Measurements from ENCODE around the gene FSIP1. TPM values are rescaled to one million over a fixed set of nuclear protein-coding genes. Genes with fewer than 3 reads are reported as not detected.

FSIP1 gene
- total RNA-seq, 2 donors from 2014 or later = 0.14 to 0.21 TPM

DNA sequence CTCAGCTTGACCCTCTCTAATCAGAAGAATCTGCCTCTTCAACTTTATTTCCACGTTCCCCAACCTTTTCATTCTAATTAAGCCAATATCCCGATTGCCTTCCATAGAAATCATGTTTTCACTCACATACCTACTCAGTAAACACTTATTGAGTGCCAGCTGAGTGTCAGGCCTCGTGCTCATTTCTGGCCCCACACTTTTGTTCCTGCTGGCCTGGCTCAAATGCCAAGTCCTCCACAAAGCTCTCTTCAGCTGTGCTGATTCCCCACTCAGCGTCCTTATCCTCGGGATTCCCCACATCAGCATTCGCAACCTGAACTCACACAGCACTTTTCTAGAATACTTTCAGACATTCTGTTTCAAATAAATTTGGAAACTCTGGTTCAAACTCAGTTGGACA lies 132.9 kb downstream of the FSIP1 start:
- TF ChIP-seq, protein P1, sequence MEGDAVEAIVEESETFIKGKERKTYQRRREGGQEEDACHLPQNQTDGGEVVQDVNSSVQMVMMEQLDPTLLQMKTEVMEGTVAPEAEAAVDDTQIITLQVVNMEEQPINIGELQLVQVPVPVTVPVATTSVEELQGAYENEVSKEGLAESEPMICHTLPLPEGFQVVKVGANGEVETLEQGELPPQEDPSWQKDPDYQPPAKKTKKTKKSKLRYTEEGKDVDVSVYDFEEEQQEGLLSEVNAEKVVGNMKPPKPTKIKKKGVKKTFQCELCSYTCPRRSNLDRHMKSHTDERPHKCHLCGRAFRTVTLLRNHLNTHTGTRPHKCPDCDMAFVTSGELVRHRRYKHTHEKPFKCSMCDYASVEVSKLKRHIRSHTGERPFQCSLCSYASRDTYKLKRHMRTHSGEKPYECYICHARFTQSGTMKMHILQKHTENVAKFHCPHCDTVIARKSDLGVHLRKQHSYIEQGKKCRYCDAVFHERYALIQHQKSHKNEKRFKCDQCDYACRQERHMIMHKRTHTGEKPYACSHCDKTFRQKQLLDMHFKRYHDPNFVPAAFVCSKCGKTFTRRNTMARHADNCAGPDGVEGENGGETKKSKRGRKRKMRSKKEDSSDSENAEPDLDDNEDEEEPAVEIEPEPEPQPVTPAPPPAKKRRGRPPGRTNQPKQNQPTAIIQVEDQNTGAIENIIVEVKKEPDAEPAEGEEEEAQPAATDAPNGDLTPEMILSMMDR (IDR thresholded peaks at IDR 0.05) = no peak
- no peaks in the 10 kb centered on the region for H3K36me3 ChIP-seq
- H3K9me3 ChIP-seq = no peaks in the 10 kb centered on the region
- ATAC-seq (ENCODE audit: insufficient number of reproducible peaks, low FRiP score, low read depth) = no peak
- H3K4me3 ChIP-seq = no peak overlapping the region
- no peak for DNase-seq (ENCODE audit: low spot score)
- H3K4me1 ChIP-seq (ENCODE audit: control insufficient read depth in 1 of 2, low read depth in 2 of 2) = no peaks in the 10 kb centered on the region
- no peaks in the 10 kb centered on the region for H3K27me3 ChIP-seq (replicated peaks; ENCODE audit: insufficient read depth)
- no peak overlapping the region for H3K27ac ChIP-seq

DNA sequence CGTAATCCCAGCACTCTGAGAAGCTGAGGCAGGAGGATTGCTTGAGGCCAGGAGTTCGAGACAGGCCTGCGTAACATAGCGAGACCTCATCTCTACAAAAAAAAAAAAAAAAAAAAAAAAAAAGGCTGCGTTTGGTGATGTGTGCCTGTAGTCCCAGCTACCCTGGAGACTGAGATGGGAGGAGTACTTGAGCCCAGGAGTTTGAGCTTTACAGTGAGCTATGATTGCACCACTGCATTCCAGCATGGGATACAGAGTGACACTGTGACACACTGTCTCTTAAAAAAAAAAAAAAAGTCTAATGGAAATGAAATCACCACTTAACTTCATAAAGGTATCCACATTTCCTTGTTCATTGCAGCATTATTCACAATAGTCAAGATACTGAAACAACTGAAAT lies 136.2 kb downstream of the FSIP1 start:
- no peak for DNase-seq (ENCODE audit: low spot score)
- no peak for ATAC-seq (ENCODE audit: insufficient number of reproducible peaks, low FRiP score, low read depth)
- no peak overlapping the region for H3K27ac ChIP-seq
- H3K4me3 ChIP-seq = no peak overlapping the region
- H3K27me3 ChIP-seq (replicated peaks; ENCODE audit: insufficient read depth) = no peaks in the 10 kb centered on the region
- TF ChIP-seq, protein P1 (IDR thresholded peaks at IDR 0.05) = no peak
- H3K4me1 ChIP-seq (ENCODE audit: control insufficient read depth in 1 of 2, low read depth in 2 of 2) = peaks cover 5 to 13% of the 10 kb centered on the region in 2 donors
- no peaks in the 10 kb centered on the region for H3K9me3 ChIP-seq
- H3K36me3 ChIP-seq = no peaks in the 10 kb centered on the region

DNA sequence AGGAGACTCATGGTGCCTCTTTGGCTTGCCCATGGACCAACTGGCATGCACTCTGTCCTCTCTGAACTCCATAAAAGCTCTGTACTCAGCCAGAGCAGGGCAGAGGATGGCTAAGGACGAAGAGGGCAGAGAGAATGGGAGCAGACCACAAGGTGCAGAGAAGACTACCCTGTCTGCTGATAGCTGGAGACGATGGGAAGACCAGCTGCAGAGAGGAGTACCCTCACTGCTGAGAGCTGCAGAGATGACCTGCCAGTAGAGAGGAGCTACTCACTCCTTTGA lies 136.7 kb downstream of the FSIP1 start:
- Histone ChIP-seq H3K36me3 (no peaks in the 10 kb centered on the region), H3K27ac (no peak overlapping the region), H3K9me3 (no peaks in the 10 kb centered on the region), H3K4me1 (ENCODE audit: control insufficient read depth in 1 of 2, low read depth in 2 of 2) (peaks cover 7 to 13% of the 10 kb centered on the region in 2 donors), H3K4me3 (no peak overlapping the region), H3K27me3 (replicated peaks; ENCODE audit: insufficient read depth) (no peaks in the 10 kb centered on the region)
- no peak for ATAC-seq (ENCODE audit: insufficient number of reproducible peaks, low FRiP score, low read depth)
- TF ChIP-seq, protein P1 (IDR thresholded peaks at IDR 0.05) = no peak
- DNase-seq (ENCODE audit: low spot score) = no peak

DNA sequence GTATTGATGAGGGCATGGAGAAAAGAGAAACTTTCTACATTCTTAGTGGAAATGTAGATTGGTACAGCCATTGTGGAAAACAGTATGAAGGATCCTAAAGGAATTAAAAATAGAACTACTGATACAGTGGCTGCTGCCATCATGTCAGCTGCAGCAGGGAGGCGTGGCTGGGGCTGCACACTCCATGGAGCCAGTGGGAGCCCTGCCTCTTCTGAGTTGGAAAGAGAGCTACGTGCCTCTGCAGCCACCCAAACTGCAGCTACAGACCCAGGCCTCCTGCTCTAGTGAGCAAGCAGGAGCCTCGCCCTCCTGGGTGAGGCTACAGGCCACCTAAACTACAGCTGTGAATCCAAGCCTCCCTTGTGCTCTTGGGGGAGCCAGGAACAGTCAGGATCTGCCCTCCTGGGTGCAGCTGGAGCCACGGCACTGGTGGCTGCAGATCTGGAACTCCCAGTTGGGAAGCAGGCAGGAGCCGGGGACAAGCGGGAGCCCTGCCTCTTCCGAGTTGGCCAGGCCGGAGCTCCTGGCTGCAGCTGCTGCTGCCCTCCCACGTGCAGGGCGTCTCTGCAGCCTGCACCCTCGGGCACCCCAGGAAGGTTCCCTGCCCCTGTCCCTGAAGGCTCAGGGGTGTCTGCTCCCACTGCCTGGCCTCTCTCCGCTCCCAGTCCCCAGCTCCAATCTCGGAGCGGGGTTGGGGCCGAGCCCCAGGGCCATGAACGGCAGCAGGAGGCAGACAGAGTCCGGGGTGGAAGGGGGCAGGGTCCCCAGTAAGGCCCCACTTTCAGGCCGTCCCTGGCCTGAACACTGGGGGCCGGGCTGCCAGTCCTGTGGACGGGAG lies 137.3 kb downstream of the FSIP1 start:
- Histone ChIP-seq H3K4me3 (no peak overlapping the region), H3K36me3 (no peaks in the 10 kb centered on the region), H3K27ac (no peak overlapping the region), H3K4me1 (ENCODE audit: control insufficient read depth in 1 of 2, low read depth in 2 of 2) (peaks cover 7 to 13% of the 10 kb centered on the region in 2 donors), H3K9me3 (no peaks in the 10 kb centered on the region), H3K27me3 (replicated peaks; ENCODE audit: insufficient read depth) (no peaks in the 10 kb centered on the region)
- no peak for ATAC-seq (ENCODE audit: insufficient number of reproducible peaks, low FRiP score, low read depth)
- no peak for DNase-seq (ENCODE audit: low spot score)
- TF ChIP-seq, protein P1 (IDR thresholded peaks at IDR 0.05) = no peak

DNA sequence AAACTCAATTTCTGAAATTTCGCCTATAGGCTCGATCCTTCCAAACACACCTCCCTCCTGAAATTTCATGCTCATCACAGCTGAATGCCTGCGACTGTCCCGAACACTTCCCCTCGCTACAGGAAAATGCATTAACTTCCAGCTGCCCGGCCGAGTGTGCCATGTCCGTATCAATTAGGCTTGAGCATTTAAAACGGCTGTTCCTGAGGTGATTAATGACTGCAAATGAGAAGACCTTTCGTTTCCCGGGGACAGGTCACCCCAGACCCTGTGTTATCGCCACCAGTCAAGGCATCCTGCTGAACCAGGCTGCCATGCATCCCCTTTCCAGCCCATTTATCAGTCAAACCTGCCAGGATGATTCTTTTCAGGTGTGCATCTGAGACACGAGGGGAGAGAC lies 138.5 kb downstream of the FSIP1 start:
- DNase-seq (ENCODE audit: low spot score) (no peak), ATAC-seq (ENCODE audit: insufficient number of reproducible peaks, low FRiP score, low read depth) (no peak)
- H3K4me1 ChIP-seq (ENCODE audit: control insufficient read depth in 1 of 2, low read depth in 2 of 2) = peaks cover 7 to 13% of the 10 kb centered on the region in 2 donors
- no peaks in the 10 kb centered on the region for H3K27me3 ChIP-seq (replicated peaks; ENCODE audit: insufficient read depth)
- H3K36me3 ChIP-seq = no peaks in the 10 kb centered on the region
- no peaks in the 10 kb centered on the region for H3K9me3 ChIP-seq
- H3K4me3 ChIP-seq = no peak overlapping the region
- no peak overlapping the region for H3K27ac ChIP-seq
- TF ChIP-seq, protein P1 (IDR thresholded peaks at IDR 0.05) = no peak
